ENCODE data around the gene CTRB2. TPM values are rescaled to one million over a fixed set of nuclear protein-coding genes. Genes with fewer than 3 reads are reported as not detected.

CTRB2 gene
- total RNA-seq, 4 donors from 2014 or later = not detected

DNA sequence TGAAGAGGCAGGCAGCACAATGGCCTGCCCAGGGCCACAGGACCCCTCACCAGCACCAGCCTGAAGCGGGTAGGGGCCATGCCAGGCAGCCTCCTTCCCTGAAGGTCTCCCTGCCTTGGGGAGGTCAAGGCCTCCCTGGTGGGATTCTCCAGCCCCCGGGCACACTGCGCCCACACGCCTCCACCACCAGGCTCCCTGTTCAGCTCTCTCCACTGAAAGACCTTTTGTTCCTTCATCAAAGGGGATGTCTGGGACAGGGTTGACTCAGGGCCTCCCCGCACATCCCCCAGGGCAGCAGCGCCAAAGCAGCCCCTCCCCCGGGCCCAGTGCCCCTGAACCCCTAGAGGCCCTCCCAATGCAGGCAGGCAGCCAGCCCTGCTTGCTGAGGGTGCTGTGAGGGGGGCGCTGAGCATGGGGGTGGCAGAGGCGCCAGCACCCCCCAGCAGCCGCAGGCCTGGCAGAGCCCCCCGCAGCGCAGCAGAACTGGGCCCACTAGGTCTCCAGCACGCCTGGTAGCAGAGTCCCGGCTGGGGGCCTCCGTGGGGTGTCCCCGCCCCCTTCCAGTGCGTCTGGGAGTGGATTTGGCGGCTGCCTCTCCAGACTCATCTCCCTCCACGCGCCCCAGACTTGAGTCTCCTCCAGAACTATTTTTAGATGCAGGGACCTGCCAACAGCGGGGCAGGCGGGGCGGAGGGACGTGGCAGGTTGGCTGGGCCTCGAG is 31.3 kb upstream of the CTRB2 start:
- in situ Hi-C loops (cut with MboI; ENCODE audit: low pct_ligation_motif_present in 1 of 4, low pct_unique_long_range_greater_than_20kb in 1 of 4, low sequenced_read_pairs in 3 of 4) = no loop called here
- DNase-seq = peak; percentile 62
- peaks cover 25 to 33% (median 29%) of the 10 kb centered on the region in 4 donors for H3K4me1 ChIP-seq
- H3K27me3 ChIP-seq = no peaks in the 10 kb centered on the region
- TF ChIP-seq POLR2AphosphoS5 (IDR thresholded peaks at IDR 0.05) (peak; percentile 32 to 60 (median 45)), POLR2A (IDR thresholded peaks at IDR 0.05) (no peak)
- H3K27ac ChIP-seq = peak overlapping the region; percentile 59 to 87 (median 72)
- no peaks in the 10 kb centered on the region for H3K9me3 ChIP-seq
- H3K4me3 ChIP-seq = no peak overlapping the region
- peaks cover 0 to 8% (median 0%) of the 10 kb centered on the region in 4 donors for H3K36me3 ChIP-seq
- WGBS, 2 donors (ENCODE audit: low coverage in 1 of 2) = 63% methylated on average over 23 of the region's 25 CpGs; no CpG with 5 or more reads in 1 of the 2 donors
- intact Hi-C loops (cut with DNase I; ENCODE audit: low total_unique reads) = no loop called here

DNA sequence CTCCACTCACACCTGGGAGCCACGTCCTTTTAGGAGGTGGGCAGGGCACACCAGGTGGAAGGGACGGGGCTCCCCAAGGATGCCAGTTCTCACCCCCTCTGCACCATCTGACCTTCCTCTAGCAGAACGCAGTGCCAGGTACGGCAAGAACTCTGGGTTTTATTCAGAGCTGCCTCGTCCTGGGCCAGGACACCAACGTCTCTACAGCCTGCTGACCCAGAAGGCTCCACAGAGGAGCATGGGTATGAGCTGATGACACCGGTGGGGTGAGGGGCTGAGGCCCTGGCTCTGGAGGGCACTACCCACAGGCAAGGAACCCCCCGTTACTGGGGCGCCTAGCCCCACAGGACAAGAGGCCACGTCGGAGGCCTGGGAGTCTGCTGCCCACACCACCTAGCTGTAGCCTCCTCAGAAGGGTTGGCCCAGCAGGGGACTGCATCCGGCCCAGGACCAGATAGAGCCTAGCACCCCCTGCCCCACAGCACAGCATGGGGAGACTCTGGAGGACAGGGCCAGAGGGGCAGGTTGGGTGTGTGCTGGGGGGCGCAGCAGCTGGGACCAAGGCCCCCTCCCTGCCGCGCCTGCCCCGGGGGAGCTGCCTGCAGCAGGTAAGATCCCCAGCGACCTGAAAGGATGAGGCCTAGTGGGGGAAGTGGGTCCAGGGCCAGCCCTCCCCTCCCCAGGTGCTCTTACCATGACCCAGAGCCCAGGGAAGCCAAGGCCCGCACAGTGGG is 30.6 kb upstream of the CTRB2 start:
- Histone ChIP-seq H3K36me3 (peaks cover 0 to 13% (median 0%) of the 10 kb centered on the region in 4 donors), H3K27me3 (no peaks in the 10 kb centered on the region), H3K9me3 (no peaks in the 10 kb centered on the region), H3K27ac (peak overlapping the region; percentile 59 to 87 (median 72)), H3K4me1 (peaks cover 25 to 33% (median 29%) of the 10 kb centered on the region in 4 donors), H3K4me3 (no peak overlapping the region)
- 79% methylated on average over 18 of the region's 18 CpGs; no CpG with 5 or more reads in 1 of the 2 donors for WGBS, 2 donors (ENCODE audit: low coverage in 1 of 2)
- DNase-seq = no peak
- intact Hi-C loops (cut with DNase I; ENCODE audit: low total_unique reads) (no loop called here), in situ Hi-C loops (cut with MboI; ENCODE audit: low pct_ligation_motif_present in 1 of 4, low pct_unique_long_range_greater_than_20kb in 1 of 4, low sequenced_read_pairs in 3 of 4) (no loop called here)
- TF ChIP-seq EP300 (IDR thresholded peaks at IDR 0.05; ENCODE audit: low read depth) (no peak), POLR2AphosphoS5 (IDR thresholded peaks at IDR 0.05) (no peak), POLR2A (IDR thresholded peaks at IDR 0.05) (no peak)
- TF ChIP-seq, protein P1, sequence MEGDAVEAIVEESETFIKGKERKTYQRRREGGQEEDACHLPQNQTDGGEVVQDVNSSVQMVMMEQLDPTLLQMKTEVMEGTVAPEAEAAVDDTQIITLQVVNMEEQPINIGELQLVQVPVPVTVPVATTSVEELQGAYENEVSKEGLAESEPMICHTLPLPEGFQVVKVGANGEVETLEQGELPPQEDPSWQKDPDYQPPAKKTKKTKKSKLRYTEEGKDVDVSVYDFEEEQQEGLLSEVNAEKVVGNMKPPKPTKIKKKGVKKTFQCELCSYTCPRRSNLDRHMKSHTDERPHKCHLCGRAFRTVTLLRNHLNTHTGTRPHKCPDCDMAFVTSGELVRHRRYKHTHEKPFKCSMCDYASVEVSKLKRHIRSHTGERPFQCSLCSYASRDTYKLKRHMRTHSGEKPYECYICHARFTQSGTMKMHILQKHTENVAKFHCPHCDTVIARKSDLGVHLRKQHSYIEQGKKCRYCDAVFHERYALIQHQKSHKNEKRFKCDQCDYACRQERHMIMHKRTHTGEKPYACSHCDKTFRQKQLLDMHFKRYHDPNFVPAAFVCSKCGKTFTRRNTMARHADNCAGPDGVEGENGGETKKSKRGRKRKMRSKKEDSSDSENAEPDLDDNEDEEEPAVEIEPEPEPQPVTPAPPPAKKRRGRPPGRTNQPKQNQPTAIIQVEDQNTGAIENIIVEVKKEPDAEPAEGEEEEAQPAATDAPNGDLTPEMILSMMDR (IDR thresholded peaks at IDR 0.05) = no peak

DNA sequence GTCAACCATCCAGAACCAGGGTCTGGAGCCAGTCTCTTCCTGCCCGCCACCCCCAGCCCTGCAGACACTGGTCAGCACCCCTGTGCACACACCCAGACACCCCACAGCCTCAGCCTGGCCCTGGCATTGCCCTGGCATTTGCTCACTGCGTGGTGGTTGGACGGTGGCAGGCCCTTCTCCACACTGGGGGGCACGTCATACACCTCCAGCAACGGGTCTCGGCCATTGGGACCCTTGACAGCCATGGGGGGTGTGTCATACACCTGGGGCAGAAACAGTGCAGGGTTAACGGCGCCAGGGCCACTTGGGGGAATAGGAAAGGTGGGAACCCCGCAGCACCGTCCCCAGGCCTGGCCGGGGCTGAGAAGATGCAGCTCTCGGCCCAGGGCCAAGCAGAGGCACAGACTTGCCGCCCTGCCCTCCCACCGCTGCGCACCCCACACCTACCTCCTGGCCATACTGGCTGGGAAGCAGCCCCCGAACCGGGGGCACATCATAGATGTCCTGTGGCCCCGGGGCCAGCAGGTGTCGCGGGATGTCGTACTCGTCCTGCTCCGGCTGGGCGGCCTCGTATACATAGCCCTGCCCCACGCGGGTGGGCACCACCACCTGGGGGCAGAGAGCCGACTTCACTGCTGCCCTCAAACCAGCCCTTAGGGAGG is 29.9 kb upstream of the CTRB2 start:
- H3K4me3 ChIP-seq = no peak overlapping the region
- no peak overlapping the region for H3K27ac ChIP-seq
- H3K27me3 ChIP-seq = no peaks in the 10 kb centered on the region
- no peak for TF ChIP-seq POLR2AphosphoS5 (IDR thresholded peaks at IDR 0.05)
- no peak for TF ChIP-seq EP300 (IDR thresholded peaks at IDR 0.05; ENCODE audit: low read depth)
- TF ChIP-seq, protein P1 (IDR thresholded peaks at IDR 0.05) = no peak
- peaks cover 25 to 33% (median 29%) of the 10 kb centered on the region in 4 donors for H3K4me1 ChIP-seq
- DNase-seq = no peak
- peaks cover 0 to 13% (median 0%) of the 10 kb centered on the region in 4 donors for H3K36me3 ChIP-seq
- in situ Hi-C loops (cut with MboI; ENCODE audit: low pct_ligation_motif_present in 1 of 4, low pct_unique_long_range_greater_than_20kb in 1 of 4, low sequenced_read_pairs in 3 of 4) (no loop called here), intact Hi-C loops (cut with DNase I; ENCODE audit: low total_unique reads) (no loop called here)
- H3K9me3 ChIP-seq = no peaks in the 10 kb centered on the region
- 87% methylated on average over 28 of the region's 28 CpGs; no CpG with 5 or more reads in 1 of the 2 donors for WGBS, 2 donors (ENCODE audit: low coverage in 1 of 2)

GRCh38 chr16:75236232-75236631 is 29.3 kb upstream of the CTRB2 start:
- H3K4me3 ChIP-seq = no peak overlapping the region
- intact Hi-C loops (cut with DNase I; ENCODE audit: low total_unique reads) (no loop called here), in situ Hi-C loops (cut with MboI; ENCODE audit: low pct_ligation_motif_present in 1 of 4, low pct_unique_long_range_greater_than_20kb in 1 of 4, low sequenced_read_pairs in 3 of 4) (no loop called here)
- H3K27ac ChIP-seq = no peak overlapping the region
- no peaks in the 10 kb centered on the region for H3K9me3 ChIP-seq
- no peak for DNase-seq
- WGBS, 2 donors (ENCODE audit: low coverage in 1 of 2) = 77% methylated on average over 7 of the region's 7 CpGs; no CpG with 5 or more reads in 1 of the 2 donors
- TF ChIP-seq POLR2AphosphoS5 (IDR thresholded peaks at IDR 0.05) (no peak), POLR2A (IDR thresholded peaks at IDR 0.05) (no peak), EP300 (IDR thresholded peaks at IDR 0.05; ENCODE audit: low read depth) (no peak)
- TF ChIP-seq, protein P1 (IDR thresholded peaks at IDR 0.05) = no peak
- H3K27me3 ChIP-seq = no peaks in the 10 kb centered on the region
- peaks cover 25 to 33% (median 29%) of the 10 kb centered on the region in 4 donors for H3K4me1 ChIP-seq
- H3K36me3 ChIP-seq = peaks cover 0 to 12% (median 0%) of the 10 kb centered on the region in 4 donors

Measured in transverse colon (tissue), 4 donors.